Measurements from ENCODE around the gene C1QTNF6. TPM values are rescaled to one million over a fixed set of nuclear protein-coding genes. Genes with fewer than 3 reads are reported as not detected.

C1QTNF6 gene
- total RNA-seq, 1 experiment from 2014 or later = 14.1 TPM

GRCh38 chr22:37141971-37142370 is 46.1 kb downstream of the C1QTNF6 start:
- in situ Hi-C loops (cut with HindIII; ENCODE audit: low pct_unique_long_range_greater_than_20kb, low sequenced_read_pairs) = no loop called here
- DNase-seq (ENCODE audit: low read depth) = no peak

- in situ Hi-C loops (cut with HindIII; ENCODE audit: low pct_unique_long_range_greater_than_20kb, low sequenced_read_pairs) = no loop called here
- no peak for DNase-seq (ENCODE audit: low read depth)
Observed at GRCh38 chr22:37141476-37141875, 46.6 kb downstream of the C1QTNF6 start.

GRCh38 chr22:37140686-37141323 is 47.2 kb downstream of the C1QTNF6 start:
- in situ Hi-C loops (cut with HindIII; ENCODE audit: low pct_unique_long_range_greater_than_20kb, low sequenced_read_pairs) = no loop called here
- no peak for DNase-seq (ENCODE audit: low read depth)

GRCh38 chr22:37139762-37140161 is 48.3 kb downstream of the C1QTNF6 start:
- DNase-seq (ENCODE audit: low read depth) = no peak
- in situ Hi-C loops (cut with HindIII; ENCODE audit: low pct_unique_long_range_greater_than_20kb, low sequenced_read_pairs) = no loop called here

- DNase-seq (ENCODE audit: low read depth) = no peak
- in situ Hi-C loops (cut with HindIII; ENCODE audit: low pct_unique_long_range_greater_than_20kb, low sequenced_read_pairs) = no loop called here
Observed at GRCh38 chr22:37138849-37139561, 49.0 kb downstream of the C1QTNF6 start.

- no peak for DNase-seq (ENCODE audit: low read depth)
- in situ Hi-C loops (cut with HindIII; ENCODE audit: low pct_unique_long_range_greater_than_20kb, low sequenced_read_pairs) = no loop called here
Observed at GRCh38 chr22:37137903-37138665, 50.0 kb downstream of the C1QTNF6 start.

- no peak for DNase-seq (ENCODE audit: low read depth)
Observed at GRCh38 chr22:37137131-37137530, 50.9 kb downstream of the C1QTNF6 start.

GRCh38 chr22:37135023-37135422 is 53.0 kb downstream of the C1QTNF6 start:
- in situ Hi-C loops (cut with HindIII; ENCODE audit: low pct_unique_long_range_greater_than_20kb, low sequenced_read_pairs) = no loop called here
- no peak for DNase-seq (ENCODE audit: low read depth)

More at GRCh38 chr22:37137131-37137530, 50.9 kb downstream of the C1QTNF6 start:
- in situ Hi-C loops (cut with HindIII; ENCODE audit: low pct_unique_long_range_greater_than_20kb, low sequenced_read_pairs) = no loop called here

- in situ Hi-C loops (cut with HindIII; ENCODE audit: low pct_unique_long_range_greater_than_20kb, low sequenced_read_pairs) = no loop called here
- no peak for DNase-seq (ENCODE audit: low read depth)
Observed at GRCh38 chr22:37133304-37134018, 54.6 kb downstream of the C1QTNF6 start.

- in situ Hi-C loops (cut with HindIII; ENCODE audit: low pct_unique_long_range_greater_than_20kb, low sequenced_read_pairs) = no loop called here
- no peak for DNase-seq (ENCODE audit: low read depth)
Observed at GRCh38 chr22:37132773-37133172, 55.3 kb downstream of the C1QTNF6 start.

Other genes starting within 250 kb of the C1QTNF6 start
- gene TST, start 168.8 kb downstream of the C1QTNF6 start, total RNA-seq (2014; rRNA removed; shearing (Covaris generic); ENCODE audit: low replicate concordance) = 54.6 and 82.0 TPM in 2 replicates
- gene MPST, start 168.5 kb downstream of the C1QTNF6 start, total RNA-seq (2014; rRNA removed; shearing (Covaris generic); ENCODE audit: low replicate concordance) = 168 and 192 TPM in 2 replicates
- gene KCTD17, start 136.5 kb downstream of the C1QTNF6 start, total RNA-seq (2014; rRNA removed; shearing (Covaris generic); ENCODE audit: low replicate concordance) = 29.0 and 38.0 TPM in 2 replicates
- gene TMPRSS6, start 78.5 kb downstream of the C1QTNF6 start, total RNA-seq (2014; rRNA removed; shearing (Covaris generic); ENCODE audit: low replicate concordance) = not detected in 2 replicates
- 0.06 TPM in 1 of 2 replicates, not detected in the other for gene IL2RB, start 38.3 kb downstream of the C1QTNF6 start, total RNA-seq (2014; rRNA removed; shearing (Covaris generic); ENCODE audit: low replicate concordance)
- gene SSTR3, start 24.2 kb upstream of the C1QTNF6 start, total RNA-seq (2014; rRNA removed; shearing (Covaris generic); ENCODE audit: low replicate concordance) = not detected in 2 replicates
- 16.2 and 20.6 TPM in 2 replicates for gene RAC2, start 56.0 kb upstream of the C1QTNF6 start, total RNA-seq (2014; rRNA removed; shearing (Covaris generic); ENCODE audit: low replicate concordance)
- gene CYTH4, start 94.3 kb upstream of the C1QTNF6 start, total RNA-seq (2014; rRNA removed; shearing (Covaris generic); ENCODE audit: low replicate concordance) = 0.98 and 1.3 TPM in 2 replicates
- gene ELFN2, start 239.2 kb upstream of the C1QTNF6 start, total RNA-seq (2014; rRNA removed; shearing (Covaris generic); ENCODE audit: low replicate concordance) = 10.2 and 12.9 TPM in 2 replicates